K562 (cell line): ENCODE measurements around the gene BCL11A. TPM values are rescaled to one million over a fixed set of nuclear protein-coding genes. Genes with fewer than 3 reads are reported as not detected.

Experiments used
- ATAC-seq: fragments of 200-7000 bp; cut with Tn5 transposase; 3 replicates; pipeline ENCODE4 v1.9.1; 2020; ENCODE audit warnings: moderate library complexity
- BruUV-seq: library from RNA; stranded (reverse); fragments of 400-500 nt; replicated peaks from 2 replicates; lab custom pipeline; 2021; lab: Mats Ljungman, UMichigan
- CTCF ChIA-PET: fragments of 300-600 bp; formaldehyde crosslinking; extraction: SDS; loops from one replicate; lab custom pipeline; 2021; ENCODE audit warnings: low intra/inter-chr PET ratio; lab: Yijun Ruan, JAX
- POLR2A ChIA-PET: fragments of 300-600, 350-650 bp; sonication (Branson Sonifier 250); formaldehyde crosslinking; extraction: SDS; loops from one replicate; lab custom pipeline; 2021; ENCODE audit warnings: antibody characterized with exemption, inconsistent platforms; lab: Yijun Ruan, JAX
- DNase-seq, 4 experiments: peaks; one replicate each; pipeline versions ENCODE4 v3.0.0 to v3.0.0-alpha.2; 2011 to 2018; ENCODE audit warnings: low spot score in 3 of 4, mixed read lengths in 3 of 4; ENCODE audit errors: extremely low read depth in 1 of 4
- FAIRE-seq: peaks from 2 replicates; lab custom pipeline; 2011; peaks lifted over from hg19 to GRCh38; lab: Jason Lieb, UNC
- H2AFZ ChIP-seq: 2 replicates; pipeline ENCODE4 v1.6.0; 2011; ENCODE audit warnings: low read depth, low read length, control low read depth, inconsistent platforms
- H3K27ac ChIP-seq: fragments of 200-600 bp; 3 replicates; pipeline ENCODE4 v1.8.0; 2011; ENCODE audit warnings: low read depth, mild to moderate bottlenecking, control low read depth, inconsistent platforms, low read length, moderate library complexity, mixed read lengths; ENCODE audit errors: extremely low read depth
- H3K27me3 ChIP-seq, 2 experiments: fragments of 300-600 bp in 1 of 2; 2 replicates in 1 of 2; 3 replicates in 1 of 2; pipeline versions ENCODE4 v1.6.0 to v1.8.0; 2011; ENCODE audit warnings: inconsistent platforms in 2 of 2, low read length in 2 of 2, mild to moderate bottlenecking in 1 of 2, mixed read lengths in 1 of 2, moderate library complexity in 1 of 2; ENCODE audit not compliant: control insufficient read depth in 2 of 2, insufficient read depth in 2 of 2
- H3K36me3 ChIP-seq: fragments of 300-600 bp; 3 replicates; pipeline ENCODE4 v1.8.0; 2011; ENCODE audit warnings: mild to moderate bottlenecking, low read length, inconsistent platforms; ENCODE audit not compliant: control insufficient read depth, insufficient read depth
- H3K4me1 ChIP-seq, 2 experiments: fragments of 200-600 bp in 1 of 2; replicated peaks in 1 of 2; 2 replicates in 1 of 2; 3 replicates in 1 of 2; pipeline versions ENCODE4 v1.5.1 to v1.8.0; 2011; ENCODE audit warnings: inconsistent platforms in 2 of 2, low read length in 2 of 2, mild to moderate bottlenecking in 1 of 2, mixed read lengths in 1 of 2, moderate library complexity in 1 of 2; ENCODE audit not compliant: control insufficient read depth in 2 of 2, insufficient read depth in 2 of 2
- H3K4me2 ChIP-seq: 2 replicates; pipeline ENCODE4 v1.6.1; 2011; ENCODE audit warnings: low read length, control low read depth, inconsistent platforms, mixed read lengths; ENCODE audit not compliant: insufficient read depth
- H3K4me3 ChIP-seq: fragments of 200-600 bp; sonication (generic), shearing (Covaris generic); 2 replicates; pipeline ENCODE4 v1.5.1; 2016; ENCODE audit warnings: control low read depth, inconsistent platforms
- H3K79me2 ChIP-seq: fragments of 200-600 bp; 3 replicates; pipeline ENCODE4 v1.8.0; 2011; ENCODE audit warnings: low read length, inconsistent platforms; ENCODE audit not compliant: control insufficient read depth, insufficient read depth
- H3K9ac ChIP-seq, 2 experiments: 2 replicates each; pipeline versions ENCODE4 v1.6.0 to v1.6.1; 2011; ENCODE audit warnings: low read depth in 2 of 2, low read length in 2 of 2, control low read depth in 1 of 2, inconsistent platforms in 1 of 2, mild to moderate bottlenecking in 1 of 2, mixed read lengths in 1 of 2; ENCODE audit not compliant: insufficient read depth in 1 of 2
- H3K9me1 ChIP-seq: one replicate; pipeline ENCODE4 v1.6.0; 2011; ENCODE audit warnings: inconsistent platforms, mild to moderate bottlenecking, low read length, moderate library complexity; ENCODE audit not compliant: control insufficient read depth, insufficient read depth
- H3K9me3 ChIP-seq: replicated peaks from 2 replicates; pipeline ENCODE4 v1.5.1; 2011; ENCODE audit warnings: low read depth, low read length, inconsistent platforms; ENCODE audit not compliant: control insufficient read depth, insufficient read depth
- H4K20me1 ChIP-seq: replicated peaks from 2 replicates; pipeline ENCODE4 v1.6.1; 2011; ENCODE audit warnings: low read length, inconsistent platforms, mixed read lengths; ENCODE audit not compliant: control insufficient read depth, insufficient read depth
- KLF6 ChIP-seq: fragments of 250-450 bp; sonication (Bioruptor Pico); IDR thresholded peaks from 2 replicates; pipeline ENCODE4 v1.4.0; 2020; ENCODE audit warnings: mild to moderate bottlenecking, moderate library complexity, borderline replicate concordance
- SNIP1 ChIP-seq: fragments of 450-650 bp; IDR thresholded peaks from 2 replicates; pipeline ENCODE4 v1.7.1; 2017; ENCODE audit warnings: low read depth, mild to moderate bottlenecking
- ZBTB33 ChIP-seq: sonication (generic); formaldehyde crosslinking; IDR thresholded peaks from 2 replicates; pipeline ENCODE4 v1.8.1; 2023; ENCODE audit warnings: mild to moderate bottlenecking, missing genetic modification reagents
- WGBS: fragments of 100-300 bp; shearing (Covaris generic); methylation state at CpG from one replicate; pipeline ENCODE4 v1.1.6; 2016; ENCODE audit warnings: low coverage, mixed read lengths; ENCODE audit not compliant: insufficient coverage; ENCODE audit errors: missing lambda C conversion rate; 5-methylcytosine and 5-hydroxymethylcytosine counted together
- in situ Hi-C: fragments of 300-500 bp; cut with MboI; formaldehyde crosslinking; loops from 4 replicates; pipeline ENCODE4 v1.15.0; 2018; ENCODE audit warnings: inconsistent platforms, mixed read lengths
- intact Hi-C: fragments of 100-400 bp; cut with micrococcal nuclease; formaldehyde crosslinking; loops from 2 replicates; pipeline ENCODE4 v1.14.2; 2022
- polyA plus RNA-seq, 8 experiments: library from polyadenylated mRNA; depleted of rRNA in 4 of 8; stranded (reverse) in 5 of 8; unstranded in 3 of 8; fragments of >200 nt; fragmentation: Nextera tagmentation in 2 of 8; fragmentation: Illumina TruSeq in 1 of 8; extraction: Ambion mirVana in 2 of 8; extraction: Trizol in 1 of 8; gene quantifications; 2 replicates each; pipeline versions ENCODE4 v1.2.1 to v1.2.3, GENCODE V29; 2011 to 2014; ENCODE audit warnings: inconsistent platforms in 1 of 8, missing spikeins in 1 of 8
- total RNA-seq, 7 experiments: library from RNA; depleted of rRNA in 6 of 7; stranded (reverse); fragments of >200 nt in 6 of 7; fragmentation: Illumina TruSeq in 2 of 7; extraction: Trizol in 2 of 7; gene quantifications; 2 replicates each; pipeline versions ENCODE4 v1.2.1 to v1.2.3, GENCODE V29; 2011 to 2021; ENCODE audit warnings: low replicate concordance in 1 of 7

Gene BCL11A
- total and polyA plus RNA-seq, 9 of the 15 experiments (the other 6 are each of a cell fraction or from before 2014, with no cell fraction given), result 0.13 TPM; not detected in 8

DNA sequence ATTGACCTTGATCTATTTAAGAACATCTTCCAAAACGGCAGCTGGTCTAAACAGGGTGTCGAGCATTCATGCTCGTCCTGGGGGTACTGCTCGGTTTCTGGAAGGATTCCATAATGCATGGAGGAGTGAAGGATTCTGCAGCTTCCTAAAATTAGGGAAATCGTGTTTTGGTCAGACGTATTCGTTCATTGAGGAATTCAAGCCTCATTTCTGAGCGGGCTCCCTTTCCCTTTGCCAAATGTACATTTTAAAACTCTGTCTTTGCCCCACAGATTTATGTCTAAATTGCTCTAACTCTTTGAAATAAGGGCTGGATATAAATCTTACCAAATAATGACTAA is 144.0 kb downstream of the BCL11A start (continued):
- TF ChIP-seq ZBTB33 (CRISPR knock-in tag), result no peak

- Histone ChIP-seq H3K4me2 (no peak overlapping the region), H3K9me3 (no peaks in the 10 kb centered on the region), H3K36me3 (no peaks in the 10 kb centered on the region), H3K4me3 (no peak overlapping the region), H4K20me1 (no peaks in the 10 kb centered on the region; the same call in 1 of the 2 replicates), H3K27ac (no peak overlapping the region), H3K4me1 (no peaks in the 10 kb centered on the region), H3K9ac (no peak overlapping the region), H2AFZ (no peak overlapping the region), H3K79me2 (no peaks in the 10 kb centered on the region), H3K27me3 (peaks cover 3 to 28% of the 10 kb centered on the region in 2 experiments; a peak in 2 of 5 replicates), H3K9me1 (no peaks in the 10 kb centered on the region)
- TF ChIP-seq KLF6 (CRISPR knock-in tag) (no peak), SNIP1 (no peak)
- intact Hi-C loops (no loop called here), in situ Hi-C loops (no loop called here)
- ChIA-PET POLR2A (no interaction called here), CTCF (no interaction called here)
- DNase-seq (no peak), FAIRE-seq (no peak), ATAC-seq (no peak)
- 0% methylated on average over 8 of the region's 8 CpGs for WGBS
- BruUV-seq, result no TSS peak
These were observed 144.5 kb downstream of the BCL11A start for GRCh38 chr2:60408811-60409530.
